ENCODE measurements around the gene S100A6. TPM values are rescaled to one million over a fixed set of nuclear protein-coding genes. Genes with fewer than 3 reads are reported as not detected.

Gene S100A6
- total RNA-seq, 1 donor from 2014 or later: 976 TPM

GRCh38 chr1:153544453-153545066 is 8.8 kb upstream of the S100A6 start:
- ATAC-seq: no peak

- ATAC-seq: no peak
These were observed 7.9 kb upstream of the S100A6 start for GRCh38 chr1:153543736-153544135.

- ATAC-seq: no peak
These were observed 7.3 kb upstream of the S100A6 start for GRCh38 chr1:153542956-153543711.

GRCh38 chr1:153541641-153542590 is 6.1 kb upstream of the S100A6 start:
- ATAC-seq: no peak

GRCh38 chr1:153540394-153541361 is 4.9 kb upstream of the S100A6 start, which contains the start of gene S100A5:
S100A5 (minus strand) TSS chr1:153540934; CDS start chr1:153540191, 743 bp downstream.
- ATAC-seq: no peak

- no peak for ATAC-seq
These were observed 3.8 kb upstream of the S100A6 start for GRCh38 chr1:153539395-153540093.

- peak; percentile 9 for ATAC-seq
These were observed 2.6 kb upstream of the S100A6 start for GRCh38 chr1:153538315-153538821.

GRCh38 chr1:153537376-153537730 is 1.6 kb upstream of the S100A6 start:
- ATAC-seq: no peak

- peak; percentile 47 for ATAC-seq
These were observed 1.0 kb upstream of the S100A6 start for GRCh38 chr1:153536671-153537375.

GRCh38 chr1:153536012-153536670 is 350 bp upstream of the S100A6 start:
- ATAC-seq: peak; percentile 67

- ATAC-seq: no peak
These were observed 908 bp downstream of the S100A6 start for GRCh38 chr1:153534925-153535241.

- no peak for ATAC-seq
These were observed 1.4 kb downstream of the S100A6 start for GRCh38 chr1:153534226-153534924.

GRCh38 chr1:153533689-153534201 is 2.0 kb downstream of the S100A6 start:
- ATAC-seq: peak; percentile 31

- ATAC-seq: peak; percentile 47
These were observed 2.8 kb downstream of the S100A6 start for GRCh38 chr1:153532769-153533599.

- ATAC-seq: no peak
These were observed 3.6 kb downstream of the S100A6 start for GRCh38 chr1:153532181-153532580.

- no peak for ATAC-seq
These were observed 4.2 kb downstream of the S100A6 start for GRCh38 chr1:153531638-153532037.

GRCh38 chr1:153527683-153528040 is 8.1 kb downstream of the S100A6 start:
- ATAC-seq: no peak

- ATAC-seq: peak; percentile 92
These were observed 8.6 kb downstream of the S100A6 start for GRCh38 chr1:153527023-153527682.

All from esophagus mucosa (tissue), 1 donor.